ENCODE data around the gene WFDC10A.

GRCh38 chr20:45639687-45640086, 10.1 kb downstream of the WFDC10A start:
- TF ChIP-seq EZH2 (IDR thresholded peaks at IDR 0.05; ENCODE audit: low read depth): no peak
- TF ChIP-seq, protein P1, sequence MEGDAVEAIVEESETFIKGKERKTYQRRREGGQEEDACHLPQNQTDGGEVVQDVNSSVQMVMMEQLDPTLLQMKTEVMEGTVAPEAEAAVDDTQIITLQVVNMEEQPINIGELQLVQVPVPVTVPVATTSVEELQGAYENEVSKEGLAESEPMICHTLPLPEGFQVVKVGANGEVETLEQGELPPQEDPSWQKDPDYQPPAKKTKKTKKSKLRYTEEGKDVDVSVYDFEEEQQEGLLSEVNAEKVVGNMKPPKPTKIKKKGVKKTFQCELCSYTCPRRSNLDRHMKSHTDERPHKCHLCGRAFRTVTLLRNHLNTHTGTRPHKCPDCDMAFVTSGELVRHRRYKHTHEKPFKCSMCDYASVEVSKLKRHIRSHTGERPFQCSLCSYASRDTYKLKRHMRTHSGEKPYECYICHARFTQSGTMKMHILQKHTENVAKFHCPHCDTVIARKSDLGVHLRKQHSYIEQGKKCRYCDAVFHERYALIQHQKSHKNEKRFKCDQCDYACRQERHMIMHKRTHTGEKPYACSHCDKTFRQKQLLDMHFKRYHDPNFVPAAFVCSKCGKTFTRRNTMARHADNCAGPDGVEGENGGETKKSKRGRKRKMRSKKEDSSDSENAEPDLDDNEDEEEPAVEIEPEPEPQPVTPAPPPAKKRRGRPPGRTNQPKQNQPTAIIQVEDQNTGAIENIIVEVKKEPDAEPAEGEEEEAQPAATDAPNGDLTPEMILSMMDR (conservative IDR thresholded peaks at IDR 0.05): no peak
